Activated B cell treated with CpG ODN at 0.5 μM for 24 hours (primary cell): ENCODE data around the gene IRX3. TPM values are rescaled to one million over a fixed set of nuclear protein-coding genes. Genes with fewer than 3 reads are reported as not detected.

Experiments used
- ATAC-seq: fragments of 200-7000 bp; cut with Tn5 transposase; one replicate; pipeline ENCODE4 v1.10.0; 2021; ENCODE audit warnings: low read depth, mild to moderate bottlenecking, moderate library complexity
- CTCF ChIA-PET: fragments of 350-600 bp; sonication (Branson Sonifier 250); formaldehyde crosslinking; loops from one replicate; lab custom pipeline; 2021; ENCODE audit warnings: antibody characterized with exemption; lab: Charles Lee
- POLR2A ChIA-PET: fragments of 350-600 bp; sonication (Branson Sonifier 250); formaldehyde crosslinking; loops from one replicate; lab custom pipeline; 2021; ENCODE audit warnings: antibody characterized with exemption; lab: Charles Lee
- DNase-seq: peaks from one replicate; pipeline ENCODE4 v3.0.0; 2022
- H3K27ac Mint-ChIP-seq: one replicate; pipeline ENCODE4 v1.8.0; 2020; ENCODE audit warnings: mixed read lengths
- H3K27me3 Mint-ChIP-seq: one replicate; pipeline ENCODE4 v1.8.0; 2021; ENCODE audit warnings: mixed read lengths
- H3K36me3 Mint-ChIP-seq: one replicate; pipeline ENCODE4 v1.8.0; 2021; ENCODE audit warnings: low read depth, mixed read lengths
- H3K4me1 Mint-ChIP-seq: one replicate; pipeline ENCODE4 v1.8.0; 2021; ENCODE audit warnings: mixed read lengths
- H3K4me3 Mint-ChIP-seq: one replicate; pipeline ENCODE4 v1.8.0; 2020; ENCODE audit warnings: mild to moderate bottlenecking, mixed read lengths
- H3K9me3 Mint-ChIP-seq: one replicate; pipeline ENCODE4 v1.8.0; 2020; ENCODE audit warnings: mixed read lengths
- CTCF ChIP-seq: fragments of 200-600 bp; IDR thresholded peaks from one replicate; pipeline ENCODE4 v1.8.0; 2022; ENCODE audit warnings: antibody characterized with exemption, mild to moderate bottlenecking
- intact Hi-C: fragments of 100-400 bp; cut with micrococcal nuclease; formaldehyde crosslinking; loops from one replicate; pipeline ENCODE4 v1.15.1; 2024
- total RNA-seq: library from RNA; stranded (reverse); gene quantifications from 2 replicates; pipeline ENCODE4 v1.2.3, GENCODE V29; 2022

The IRX3 gene
- total RNA-seq, 1 donor from 2014 or later, result not detected

- no peak for ATAC-seq
- peaks cover 63% of the 10 kb centered on the region for H3K27me3 Mint-ChIP-seq
- DNase-seq, result no peak
- ChIA-PET POLR2A (no interaction called here), CTCF (no interaction called here)
- no peak overlapping the region for H3K4me3 Mint-ChIP-seq
- no peaks in the 10 kb centered on the region for H3K36me3 Mint-ChIP-seq
- intact Hi-C loops, result loop anchor here (5.0 kb wide), 1 partner anchor 403 kb away; no protein-coding TSS in a partner anchor
- no peak overlapping the region for H3K27ac Mint-ChIP-seq
- no peak for TF ChIP-seq CTCF
- H3K9me3 Mint-ChIP-seq, result no peaks in the 10 kb centered on the region
- peaks cover 17% of the 10 kb centered on the region for H3K4me1 Mint-ChIP-seq
These were observed 1.0 kb downstream of the IRX3 start for GRCh38 chr16:54285414-54286089.

GRCh38 chr16:54284931-54285413 is 1.6 kb downstream of the IRX3 start:
- Mint-ChIP-seq H3K4me3 (no peak overlapping the region), H3K36me3 (no peaks in the 10 kb centered on the region), H3K27ac (no peak overlapping the region), H3K27me3 (peaks cover 64% of the 10 kb centered on the region), H3K9me3 (no peaks in the 10 kb centered on the region), H3K4me1 (peaks cover 17% of the 10 kb centered on the region)
- POLR2A ChIA-PET, result no interaction called here
- DNase-seq (no peak), ATAC-seq (no peak)
- intact Hi-C loops, result loop anchor here (5.0 kb wide), 1 partner anchor 403 kb away; no protein-coding TSS in a partner anchor
- CTCF ChIA-PET, result no interaction called here
- no peak for TF ChIP-seq CTCF

GRCh38 chr16:54284319-54284930 is 2.2 kb downstream of the IRX3 start:
- Mint-ChIP-seq H3K27me3 (peaks cover 64% of the 10 kb centered on the region), H3K4me3 (no peak overlapping the region), H3K36me3 (no peaks in the 10 kb centered on the region), H3K9me3 (no peaks in the 10 kb centered on the region), H3K4me1 (peaks cover 17% of the 10 kb centered on the region), H3K27ac (no peak overlapping the region)
- ChIA-PET CTCF (no interaction called here), POLR2A (no interaction called here)
- DNase-seq (no peak), ATAC-seq (no peak)
- intact Hi-C loops, result no loop called here
- TF ChIP-seq CTCF, result no peak

GRCh38 chr16:54283725-54284318 is 2.8 kb downstream of the IRX3 start:
- ChIA-PET CTCF (no interaction called here), POLR2A (no interaction called here)
- ATAC-seq (no peak), DNase-seq (no peak)
- intact Hi-C loops, result no loop called here
- Mint-ChIP-seq H3K27ac (no peak overlapping the region), H3K9me3 (no peaks in the 10 kb centered on the region), H3K4me3 (no peak overlapping the region), H3K4me1 (peaks cover 17% of the 10 kb centered on the region), H3K27me3 (peaks cover 64% of the 10 kb centered on the region), H3K36me3 (no peaks in the 10 kb centered on the region)
- no peak for TF ChIP-seq CTCF
